HepG2 (cell line): Measurements from ENCODE around the gene EVA1C. TPM values are rescaled to one million over a fixed set of nuclear protein-coding genes. Genes with fewer than 3 reads are reported as not detected.

Experiments used
- ATAC-seq: fragments of 200-7000 bp; cut with Tn5 transposase; 3 replicates; pipeline ENCODE4 v1.9.1; 2020; ENCODE audit warnings: mild to moderate bottlenecking, moderate library complexity
- BruUV-seq: library from RNA; stranded (reverse); fragments of 400-500 nt; replicated peaks from 2 replicates; lab custom pipeline; 2021; lab: Mats Ljungman, UMichigan
- CTCF ChIA-PET: fragments of 300-600 bp; formaldehyde crosslinking; extraction: SDS; loops from one replicate; lab custom pipeline; 2021; ENCODE audit warnings: low total read pairs, inconsistent platforms, low intra/inter-chr PET ratio; lab: Yijun Ruan, JAX
- POLR2A ChIA-PET: fragments of 350-600 bp; sonication (Branson Sonifier 250); formaldehyde crosslinking; loops from one replicate; lab custom pipeline; 2020; ENCODE audit warnings: antibody characterized with exemption, inconsistent platforms; lab: Yijun Ruan, JAX
- DNase-seq: peaks from one replicate; pipeline ENCODE4 v3.0.0-alpha.2; 2015; ENCODE audit warnings: low spot score
- FAIRE-seq: peaks from 3 replicates; lab custom pipeline; 2011; peaks lifted over from hg19 to GRCh38; lab: Jason Lieb, UNC
- H2AFZ ChIP-seq: one replicate; pipeline ENCODE4 v1.6.1; 2011; ENCODE audit warnings: low read length, inconsistent platforms
- H3K27ac ChIP-seq: fragments of 300-600 bp; 3 replicates; pipeline ENCODE4 v1.8.0; 2011; ENCODE audit warnings: mixed run types, mild to moderate bottlenecking, mixed read lengths, low read length, inconsistent platforms; ENCODE audit not compliant: insufficient read depth; ENCODE audit errors: extremely low read length
- H3K27me3 ChIP-seq, 2 experiments: fragments of 200-600 bp in 1 of 2; 2 replicates in 1 of 2; 3 replicates in 1 of 2; pipeline versions ENCODE4 v1.6.0 to v1.8.0; 2011; ENCODE audit warnings: low read length in 2 of 2, mild to moderate bottlenecking in 2 of 2, moderate library complexity in 2 of 2, inconsistent platforms in 1 of 2; ENCODE audit not compliant: insufficient read depth in 2 of 2, control insufficient read depth in 1 of 2
- H3K36me3 ChIP-seq, 2 experiments: fragments of 200-600 bp in 1 of 2; replicated peaks in 1 of 2; 2 replicates in 1 of 2; 3 replicates in 1 of 2; pipeline versions ENCODE4 v1.5.1 to v1.8.0; 2011; ENCODE audit warnings: low read length in 2 of 2, inconsistent platforms in 1 of 2; ENCODE audit not compliant: insufficient read depth in 2 of 2, control insufficient read depth in 1 of 2
- H3K4me1 ChIP-seq: 2 replicates; pipeline ENCODE4 v1.5.1; 2012; ENCODE audit warnings: low read length, inconsistent platforms; ENCODE audit not compliant: insufficient read depth
- H3K4me2 ChIP-seq: 2 replicates; pipeline ENCODE4 v1.6.0; 2011; ENCODE audit warnings: low read depth, low read length, inconsistent platforms
- H3K4me3 ChIP-seq, 3 experiments: fragments of 200-600 bp in 1 of 3; sonication (generic), shearing (Covaris generic) in 1 of 3; replicated peaks in 1 of 3; 2 replicates each; pipeline ENCODE4 v1.5.1; 2011 to 2016; ENCODE audit warnings: low read length in 3 of 3, inconsistent platforms in 2 of 3, low read depth in 2 of 3, mild to moderate bottlenecking in 2 of 3, control low read depth in 1 of 3, mixed read lengths in 1 of 3; ENCODE audit not compliant: insufficient read depth in 1 of 3
- H3K79me2 ChIP-seq: one replicate; pipeline ENCODE4 v1.6.1; 2011; ENCODE audit warnings: low read length, inconsistent platforms; ENCODE audit not compliant: insufficient read depth
- H3K9ac ChIP-seq: 2 replicates; pipeline ENCODE4 v1.6.0; 2011; ENCODE audit warnings: mild to moderate bottlenecking, low read depth, low read length, inconsistent platforms; ENCODE audit not compliant: insufficient read depth
- H3K9me3 ChIP-seq: 2 replicates; pipeline ENCODE4 v1.5.1; 2012; ENCODE audit warnings: mild to moderate bottlenecking, low read length
- H4K20me1 ChIP-seq: 2 replicates; pipeline ENCODE4 v1.6.0; 2011; ENCODE audit warnings: inconsistent platforms, mild to moderate bottlenecking, low read length, moderate library complexity; ENCODE audit not compliant: insufficient read depth
- CBX2 ChIP-seq, 2 experiments: fragments of 200-600 bp in 1 of 2; sonication (generic); formaldehyde crosslinking in 1 of 2; IDR thresholded peaks; 2 replicates each; pipeline versions ENCODE4 v1.7.0 to v1.8.1; 2018 to 2022; ENCODE audit warnings: low read depth in 2 of 2, low read length in 1 of 2, mild to moderate bottlenecking in 1 of 2, missing genetic modification reagents in 1 of 2
- CCAR2 ChIP-seq: fragments of 200-400 bp; formaldehyde crosslinking; optimal IDR thresholded peaks from 2 replicates; pipeline ENCODE3; 2018; ENCODE audit warnings: low read depth, mild to moderate bottlenecking, low read length, moderate library complexity
- FOXJ3 ChIP-seq: sonication (generic); formaldehyde crosslinking; IDR thresholded peaks from 2 replicates; pipeline ENCODE4 v1.4.0; 2020; ENCODE audit warnings: missing genetic modification reagents, mild to moderate bottlenecking, borderline replicate concordance
- IRF2 ChIP-seq: IDR thresholded peaks from 2 replicates; pipeline ENCODE4 v1.6.1; 2018; ENCODE audit warnings: missing genetic modification reagents, missing compliant biosample characterization
- MEF2D ChIP-seq: sonication (generic); formaldehyde crosslinking; IDR thresholded peaks from 2 replicates; pipeline ENCODE4 v1.5.1; 2020; ENCODE audit warnings: mild to moderate bottlenecking, missing genetic modification reagents
- POGZ ChIP-seq: sonication (generic); formaldehyde crosslinking; IDR thresholded peaks from 2 replicates; pipeline ENCODE4 v1.4.0; 2020; ENCODE audit warnings: mild to moderate bottlenecking, missing genetic modification reagents
- RFX5 ChIP-seq: IDR thresholded peaks from 2 replicates; pipeline ENCODE4 v1.6.1; 2011; ENCODE audit warnings: low read depth, low read length, improper control_type of control experiment
- RXRA ChIP-seq: sonication (generic); formaldehyde crosslinking; IDR thresholded peaks from 2 replicates; pipeline ENCODE4 v1.5.1; 2020; ENCODE audit warnings: missing genetic modification reagents
- SMC3 ChIP-seq: IDR thresholded peaks from 2 replicates; pipeline ENCODE4 v1.6.1; 2011; ENCODE audit warnings: low read length, improper control_type of control experiment
- SOX5 ChIP-seq: IDR thresholded peaks from 2 replicates; pipeline ENCODE4 v1.6.1; 2016; ENCODE audit warnings: borderline replicate concordance
- STAG1 ChIP-seq: sonication (generic); formaldehyde crosslinking; IDR thresholded peaks from 2 replicates; pipeline ENCODE4 v1.4.0; 2020; ENCODE audit warnings: missing genetic modification reagents
- THAP11 ChIP-seq: IDR thresholded peaks from 2 replicates; pipeline ENCODE4 v1.6.1; 2016; ENCODE audit warnings: missing biosample characterization, missing genetic modification reagents
- ZFY ChIP-seq: sonication (generic); formaldehyde crosslinking; IDR thresholded peaks from 2 replicates; pipeline ENCODE4 v1.4.0; 2020; ENCODE audit warnings: missing genetic modification reagents
- ZMAT3 ChIP-seq: sonication (generic); formaldehyde crosslinking; conservative IDR thresholded peaks from 2 replicates; pipeline ENCODE4 v1.7.0; 2021; ENCODE audit warnings: missing genetic modification reagents
- ZNF713 ChIP-seq: sonication (generic); formaldehyde crosslinking; IDR thresholded peaks from 2 replicates; pipeline ENCODE4 v1.4.0; 2020; ENCODE audit warnings: mild to moderate bottlenecking, missing genetic modification reagents
- ZNF75D ChIP-seq: sonication (generic); formaldehyde crosslinking; IDR thresholded peaks from 2 replicates; pipeline ENCODE4 v1.8.1; 2023; ENCODE audit warnings: missing genetic modification reagents, mild to moderate bottlenecking, borderline replicate concordance
- WGBS: methylation state at CpG from one replicate; pipeline ENCODE4 v1.1.6; 2017; ENCODE audit warnings: low lambda C conversion rate; 5-methylcytosine and 5-hydroxymethylcytosine counted together
- in situ Hi-C: cut with HindIII; loops from 2 replicates; pipeline ENCODE4 v1.10.0; 2017; ENCODE audit warnings: low pct_unique_long_range_greater_than_20kb; ENCODE audit not compliant: extremely low pct_ligation_motif_present
- intact Hi-C: fragments of 100-400 bp; cut with micrococcal nuclease; formaldehyde crosslinking; loops from one replicate; pipeline ENCODE4 v1.10.0; 2022; ENCODE audit not compliant: unreplicated experiment
- polyA plus RNA-seq, 8 experiments: library from polyadenylated mRNA; depleted of rRNA in 3 of 8; stranded (reverse) in 7 of 8; unstranded in 1 of 8; fragments of >200 nt; fragmentation: Illumina TruSeq in 4 of 8; extraction: Trizol in 4 of 8; gene quantifications; 2 replicates each; pipeline versions ENCODE4 v1.2.1 to v1.2.3, GENCODE V29; 2011 to 2016; ENCODE audit warnings: low read depth in 4 of 8, missing spikeins in 1 of 8, mixed read lengths in 1 of 8; ENCODE audit not compliant: insufficient read depth in 1 of 8
- total RNA-seq, 5 experiments: library from RNA; depleted of rRNA; stranded (reverse); fragments of >200 nt; fragmentation: Illumina TruSeq; extraction: Trizol; gene quantifications; 2 replicates each; pipeline ENCODE4 v1.2.3, GENCODE V29; 2016; ENCODE audit warnings: low read depth in 1 of 5
- TF ChIP-seq, protein P1 (sequence below): IDR thresholded peaks from 2 replicates; pipeline ENCODE4 v1.6.1; 2016; ENCODE audit warnings: missing compliant biosample characterization, missing genetic modification reagents, borderline replicate concordance
- TF ChIP-seq, protein P2 (sequence below): IDR thresholded peaks from 2 replicates; pipeline ENCODE4 v1.6.1; 2016; ENCODE audit warnings: mild to moderate bottlenecking, missing biosample characterization, missing genetic modification reagents

Gene EVA1C
- total and polyA plus RNA-seq, 2 of the 13 experiments (the other 11 are each of a cell fraction or from before 2014, with no cell fraction given), result 0.29 to 0.34 TPM

DNA sequence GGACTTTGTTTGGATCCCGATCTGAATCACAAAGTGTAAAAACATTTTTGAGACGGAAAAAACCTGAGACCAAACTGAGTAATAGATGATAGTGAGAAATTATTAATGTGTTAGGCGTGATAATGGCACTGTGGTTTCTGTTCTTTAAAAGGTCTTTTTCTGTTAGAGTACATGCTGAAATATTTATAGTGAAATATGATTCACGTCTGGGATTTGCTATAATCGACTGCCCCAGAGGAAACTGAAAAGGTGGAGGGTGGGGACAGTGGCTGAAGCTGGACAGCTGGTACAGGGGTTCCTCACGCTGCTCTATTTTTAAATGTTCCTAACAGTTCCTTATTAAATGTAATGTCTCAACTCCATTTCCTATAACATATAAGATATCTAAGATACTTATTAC is 30.9 kb upstream of the EVA1C start (continued):
- TF ChIP-seq, protein P1, sequence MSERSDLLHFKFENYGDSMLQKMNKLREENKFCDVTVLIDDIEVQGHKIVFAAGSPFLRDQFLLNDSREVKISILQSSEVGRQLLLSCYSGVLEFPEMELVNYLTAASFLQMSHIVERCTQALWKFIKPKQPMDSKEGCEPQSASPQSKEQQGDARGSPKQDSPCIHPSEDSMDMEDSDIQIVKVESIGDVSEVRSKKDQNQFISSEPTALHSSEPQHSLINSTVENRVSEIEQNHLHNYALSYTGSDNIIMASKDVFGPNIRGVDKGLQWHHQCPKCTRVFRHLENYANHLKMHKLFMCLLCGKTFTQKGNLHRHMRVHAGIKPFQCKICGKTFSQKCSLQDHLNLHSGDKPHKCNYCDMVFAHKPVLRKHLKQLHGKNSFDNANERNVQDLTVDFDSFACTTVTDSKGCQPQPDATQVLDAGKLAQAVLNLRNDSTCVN (CRISPR knock-in tag), result no peak

DNA sequence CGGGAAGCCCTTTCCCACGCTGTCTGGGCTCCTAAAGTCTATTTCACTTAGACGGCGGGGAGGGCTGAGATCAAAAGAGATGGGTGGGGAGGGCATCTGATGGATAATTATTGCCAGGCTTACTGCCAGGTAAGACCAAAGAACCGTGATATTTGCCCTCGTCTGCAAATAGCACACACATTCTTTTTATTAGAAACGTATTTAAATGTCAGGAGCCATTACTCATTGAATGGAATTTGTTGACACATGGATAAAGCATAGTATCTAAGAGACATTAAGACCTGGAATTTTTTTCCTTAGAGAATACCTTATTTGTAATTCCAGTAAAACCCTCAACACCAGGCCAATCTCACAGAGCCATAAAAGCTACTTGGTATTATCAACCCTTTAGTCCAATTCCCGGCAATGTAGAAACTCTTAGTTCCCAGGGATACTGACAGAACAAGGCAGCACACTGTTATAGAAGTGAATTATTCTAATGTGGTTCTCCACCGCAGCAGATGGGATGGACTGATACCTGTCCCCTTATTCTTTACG is 30.3 kb upstream of the EVA1C start:
- no peaks in the 10 kb centered on the region for H3K9me3 ChIP-seq
- no peak overlapping the region for H3K4me3 ChIP-seq
- DNase-seq (no peak), ATAC-seq (no peak), FAIRE-seq (no peak)
- H3K4me2 ChIP-seq, result no peak overlapping the region
- peaks cover 17% of the 10 kb centered on the region for H3K4me1 ChIP-seq
- H3K27ac ChIP-seq, result no peak overlapping the region
- ChIA-PET CTCF (no interaction called here), POLR2A (no interaction called here)
- H3K36me3 ChIP-seq, result peaks cover 28 to 76% of the 10 kb centered on the region in 2 experiments
- no TSS peak for BruUV-seq
- in situ Hi-C loops, result no loop called here
- no peak overlapping the region for H3K9ac ChIP-seq
- intact Hi-C loops, result no loop called here
- peaks cover 11% of the 10 kb centered on the region for H3K79me2 ChIP-seq
- H2AFZ ChIP-seq, result no peak overlapping the region
- TF ChIP-seq CCAR2 (no peak), ZMAT3 (no peak), CBX2 (IDR thresholded peaks at IDR 0.05; ENCODE audit: low read depth, low read length) (no peak), CBX2 (CRISPR knock-in tag; IDR thresholded peaks at IDR 0.05; ENCODE audit: low read depth) (no peak)
- TF ChIP-seq, all 625 proteins: peak for 0
- Histone ChIP-seq H3K27me3 (no peaks in the 10 kb centered on the region), H4K20me1 (no peaks in the 10 kb centered on the region)
- 93% methylated on average over 10 of the region's 10 CpGs for WGBS

DNA sequence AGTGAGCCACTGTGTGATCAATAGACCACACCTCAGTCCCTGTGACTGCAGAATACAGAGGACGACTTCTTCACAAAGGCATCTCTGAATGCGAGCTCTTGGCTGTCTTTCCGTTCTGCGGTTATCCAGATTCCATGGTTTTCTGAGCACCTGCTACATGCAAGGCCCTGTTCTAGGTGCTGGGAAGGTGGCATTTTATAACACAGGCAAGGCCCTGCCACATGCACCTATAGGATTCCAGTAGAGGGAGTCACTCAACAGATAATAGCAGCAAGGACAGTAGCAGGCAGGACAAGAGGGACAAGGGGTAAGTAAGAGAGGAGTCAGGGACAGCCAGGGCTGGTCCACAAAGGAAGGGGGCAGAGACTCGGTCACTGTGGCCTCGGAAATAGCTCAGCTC is 28.7 kb upstream of the EVA1C start:
- peak; percentile 84 for ATAC-seq
- intact Hi-C loops, result no loop called here
- H3K4me2 ChIP-seq, result no peak overlapping the region
- H3K4me1 ChIP-seq, result peaks cover 29% of the 10 kb centered on the region
- H3K27me3 ChIP-seq, result no peaks in the 10 kb centered on the region
- POLR2A ChIA-PET, result no interaction called here
- H2AFZ ChIP-seq, result no peak overlapping the region
- peaks cover 27% of the 10 kb centered on the region for H3K79me2 ChIP-seq
- 92% methylated on average over 6 of the region's 6 CpGs for WGBS
- FAIRE-seq, result no peak
- H3K4me3 ChIP-seq, result no peak overlapping the region
- peaks cover 25 to 72% of the 10 kb centered on the region in 2 experiments for H3K36me3 ChIP-seq
- H3K9ac ChIP-seq, result no peak overlapping the region
- H4K20me1 ChIP-seq, result peaks cover 5% of the 10 kb centered on the region; the same call in 1 of the 2 replicates
- no peak overlapping the region for H3K27ac ChIP-seq
- CTCF ChIA-PET, result no interaction called here
- DNase-seq, result peak; percentile 25
- BruUV-seq, result no TSS peak
- no peaks in the 10 kb centered on the region for H3K9me3 ChIP-seq
- in situ Hi-C loops, result no loop called here
- TF ChIP-seq RXRA (CRISPR knock-in tag) (no peak), ZFY (no peak), STAG1 (peak; percentile 67), SMC3 (peak; percentile 15; the same call in 1 of the 2 replicates), IRF2 (CRISPR knock-in tag) (no peak), FOXJ3 (CRISPR knock-in tag) (no peak), SOX5 (CRISPR knock-in tag) (no peak), THAP11 (no peak), ZNF713 (CRISPR knock-in tag) (no peak), POGZ (CRISPR knock-in tag) (no peak), MEF2D (CRISPR knock-in tag) (no peak), ZNF75D (no peak), RFX5 (no peak)
- TF ChIP-seq, protein P2, sequence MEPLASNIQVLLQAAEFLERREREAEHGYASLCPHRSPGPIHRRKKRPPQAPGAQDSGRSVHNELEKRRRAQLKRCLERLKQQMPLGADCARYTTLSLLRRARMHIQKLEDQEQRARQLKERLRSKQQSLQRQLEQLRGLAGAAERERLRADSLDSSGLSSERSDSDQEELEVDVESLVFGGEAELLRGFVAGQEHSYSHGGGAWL (CRISPR knock-in tag), result no peak
